Heart left ventricle (tissue), 13 donors: ENCODE data around the gene ERGIC1.

Source experiments
- CTCF ChIP-seq, 12 donors: fragments of 200-600 bp; sonication (generic) in 4 of 12; IDR thresholded peaks; one replicate each; pipeline versions ENCODE4 v1.5.0 to v1.8.0; 2018 to 2022; ENCODE audit warnings: antibody characterized with exemption in 12 of 12, mild to moderate bottlenecking in 5 of 12
- POLR2A ChIP-seq, 2 donors: fragments of 450-650 bp; IDR thresholded peaks; one replicate each; pipeline ENCODE4 v1.6.1; 2017; ENCODE audit warnings: antibody characterized with exemption in 2 of 2, mild to moderate bottlenecking in 2 of 2, moderate library complexity in 2 of 2
- donor health status: ischemic (EF 13 %, LVEDD 7.1; RV severe dilation, severe dysfunction).
- donor health status: DM: no; HTN: yes; CAD: no.
- donor health status: DM: no; HTN: no; CAD: no.
- donor health status: ischemic (EF 25% LVEDD 6.9; RV normal size, moderate dysfunction).
- donor health status: ischemic (EF 25% LVEDD 5.7; RV mildly dilated, moderate dysfunction).
- donor health status: ischemic (EF 35%, LVEDD 5.7; RV mildly dilated, moderate dysfunction).
- donor health status: nonischemic (EF 11% LVEDD 7.7; RV severe dilation, severe dysfunction).
- donor health status: DM: yes; HTN: yes; CAD: no.
- donor health status: PGD.
- donor health status: ischemic (EF 29% LVEDD 5.4; RV normal size, mild dysfunction).
- donor health status: nonischemic (EF 23%, LVEDD 6.1; RV moderate dilation, normal function).

- TF ChIP-seq CTCF (IDR thresholded peaks at IDR 0.05) (no peak), POLR2A (IDR thresholded peaks at IDR 0.05) (no peak)
Measured at GRCh38 chr5:172911628-172911880, 77.5 kb downstream of the ERGIC1 start.
